Fibroblast of villous mesenchyme (primary cell): ENCODE data around the gene TAF4. TPM values are rescaled to one million over a fixed set of nuclear protein-coding genes. Genes with fewer than 3 reads are reported as not detected.

Experiments used
- DNase-seq: peaks from one replicate; pipeline ENCODE4 v3.0.0-alpha.2; 2010; ENCODE audit warnings: low read depth
- H3K4me3 ChIP-seq: 2 replicates; pipeline ENCODE4 v1.5.1; 2011; ENCODE audit warnings: low read depth, mild to moderate bottlenecking, low read length
- CTCF ChIP-seq: IDR thresholded peaks from 2 replicates; pipeline ENCODE4 v1.5.1; 2012; ENCODE audit warnings: low read depth, mild to moderate bottlenecking, low read length; ENCODE audit not compliant: insufficient read depth
- total RNA-seq: library from RNA; depleted of rRNA; stranded (reverse); fragments of >200 nt; gene quantifications from 2 replicates; pipeline ENCODE4 v1.2.3, GENCODE V29; 2012

TAF4 gene
- total RNA-seq, 1 donor = 3.0 TPM

DNA sequence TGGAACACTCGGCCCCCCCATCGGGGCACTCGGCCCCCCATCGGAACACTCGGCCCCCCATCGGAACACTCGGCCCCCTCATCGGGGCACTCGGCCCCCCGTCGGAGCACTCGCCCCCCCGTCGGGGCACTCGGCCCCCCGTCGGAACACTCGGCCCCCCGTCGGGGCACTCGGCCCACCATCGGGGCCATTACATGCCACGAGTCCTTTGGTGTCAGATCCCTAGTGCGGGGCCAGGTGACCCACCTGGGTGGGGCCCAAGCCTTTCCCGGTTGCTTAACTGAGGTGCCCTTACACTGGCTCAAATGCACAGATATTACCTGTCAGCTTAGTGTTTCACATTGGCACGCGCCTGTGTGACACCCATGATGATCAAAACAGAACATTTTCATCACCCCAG is 95.9 kb downstream of the TAF4 start:
- no peak for TF ChIP-seq CTCF
- H3K4me3 ChIP-seq = no peak overlapping the region
- DNase-seq = no peak

- no peak for DNase-seq
- TF ChIP-seq CTCF = no peak
- no peak overlapping the region for H3K4me3 ChIP-seq
Observed at GRCh38 chr20:61968932-61969331, 96.7 kb downstream of the TAF4 start.

- no peak overlapping the region for H3K4me3 ChIP-seq
- no peak for TF ChIP-seq CTCF
- DNase-seq = no peak
Observed at GRCh38 chr20:61968036-61968810, 97.5 kb downstream of the TAF4 start.

- H3K4me3 ChIP-seq = no peak overlapping the region
- TF ChIP-seq CTCF = no peak
- DNase-seq = no peak
Observed at GRCh38 chr20:61967300-61967699, 98.4 kb downstream of the TAF4 start.

DNA sequence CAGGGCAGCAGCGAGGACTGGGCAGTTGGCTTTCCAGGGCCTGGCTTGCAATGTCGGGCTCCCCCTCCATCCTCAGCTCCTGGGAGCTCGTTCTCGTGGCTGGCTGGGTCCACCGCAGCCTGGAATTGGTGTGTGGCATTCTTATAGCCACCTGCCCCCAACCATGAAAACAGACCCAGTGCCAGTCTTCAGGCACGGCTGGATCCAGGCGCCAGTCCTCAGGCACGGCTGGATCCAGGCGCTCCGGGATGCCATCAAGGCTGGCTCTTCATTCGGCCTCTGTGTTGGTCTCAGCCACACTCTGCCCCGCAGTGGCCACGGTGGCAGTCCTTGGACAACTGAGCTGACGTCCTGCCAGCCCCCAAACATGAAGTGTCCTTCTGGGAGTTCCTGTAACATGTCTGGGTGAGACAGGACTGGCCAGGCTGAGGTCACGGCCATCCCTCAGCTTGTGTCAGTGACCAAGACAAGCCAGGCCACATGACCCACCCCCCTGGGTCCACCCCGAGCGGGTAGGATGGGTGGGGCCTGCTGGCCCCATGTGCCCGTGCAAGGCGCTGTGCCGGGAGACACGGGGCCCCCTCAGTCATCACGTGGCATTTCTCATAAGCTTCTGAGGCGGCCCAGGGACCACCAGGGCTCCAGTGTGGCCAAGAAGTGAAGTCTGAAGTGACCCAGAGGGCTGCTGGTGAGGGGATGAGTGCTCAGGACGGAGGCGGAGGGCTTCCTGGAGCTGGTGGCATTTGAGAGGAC is 99.0 kb downstream of the TAF4 start:
- no peak for DNase-seq
- TF ChIP-seq CTCF = no peak
- no peak overlapping the region for H3K4me3 ChIP-seq

GRCh38 chr20:61965606-61966491 is 99.8 kb downstream of the TAF4 start:
- DNase-seq = no peak
- no peak overlapping the region for H3K4me3 ChIP-seq
- no peak for TF ChIP-seq CTCF
